A673 (cell line): ENCODE measurements around the gene CAPN9. TPM values are rescaled to one million over a fixed set of nuclear protein-coding genes. Genes with fewer than 3 reads are reported as not detected.

ENCODE experiments used
- BruUV-seq: library from RNA; stranded (reverse); fragments of 400-500 nt; replicated peaks from 2 replicates; lab custom pipeline; 2021; lab: Mats Ljungman, UMichigan
- CTCF ChIA-PET: fragments of 300-600 bp; sonication (Branson Sonifier 250); formaldehyde crosslinking; loops from one replicate; lab custom pipeline; 2022; ENCODE audit warnings: antibody characterized with exemption; lab: Charles Lee
- POLR2A ChIA-PET: fragments of 300-600 bp; sonication (Branson Sonifier 250); formaldehyde crosslinking; loops from one replicate; lab custom pipeline; 2022; ENCODE audit warnings: antibody characterized with exemption; ENCODE audit not compliant: low non-redundant PET; lab: Charles Lee
- DNase-seq: peaks from one replicate; pipeline ENCODE4 v3.0.0-alpha.2; 2015; ENCODE audit warnings: low spot score
- H3K27ac ChIP-seq: fragments of 200-600 bp; sonication (generic); 2 replicates; pipeline ENCODE4 v1.5.1; 2016; ENCODE audit warnings: mixed run types, low read depth, mild to moderate bottlenecking, mixed read lengths, antibody characterized with exemption, low read length; ENCODE audit not compliant: poor library complexity, severe bottlenecking
- H3K27me3 ChIP-seq: fragments of 200-600 bp; sonication (generic); replicated peaks from 2 replicates; pipeline ENCODE4 v1.6.1; 2017; ENCODE audit warnings: mixed run types, low read depth, mild to moderate bottlenecking, mixed read lengths, antibody characterized with exemption, low read length; ENCODE audit not compliant: insufficient read depth, poor library complexity
- H3K36me3 ChIP-seq: fragments of 200-600 bp; sonication (generic); 2 replicates; pipeline ENCODE4 v1.6.1; 2016; ENCODE audit warnings: mixed run types, mild to moderate bottlenecking, mixed read lengths, antibody characterized with exemption, low read length; ENCODE audit not compliant: insufficient read depth, poor library complexity, severe bottlenecking
- H3K4me1 ChIP-seq: fragments of 200-600 bp; sonication (generic); 2 replicates; pipeline ENCODE4 v1.6.1; 2017; ENCODE audit warnings: mixed run types, mild to moderate bottlenecking, mixed read lengths, antibody characterized with exemption, low read length; ENCODE audit not compliant: insufficient read depth, poor library complexity, severe bottlenecking
- H3K4me3 ChIP-seq: fragments of 200-600 bp; sonication (generic); 2 replicates; pipeline ENCODE4 v1.5.1; 2016; ENCODE audit warnings: low read depth, mixed run types, mild to moderate bottlenecking, mixed read lengths, low read length; ENCODE audit not compliant: poor library complexity, severe bottlenecking
- H3K9me3 ChIP-seq: fragments of 200-600 bp; sonication (generic); 2 replicates; pipeline ENCODE4 v1.6.1; 2016; ENCODE audit warnings: mixed run types, low read depth, mild to moderate bottlenecking, mixed read lengths, antibody characterized with exemption, low read length; ENCODE audit not compliant: poor library complexity, severe bottlenecking
- EZH2 ChIP-seq: fragments of 200-600 bp; sonication (generic); IDR thresholded peaks from 2 replicates; pipeline ENCODE4 v1.6.1; 2017; ENCODE audit warnings: borderline replicate concordance, low read depth, mild to moderate bottlenecking, mixed read lengths, antibody characterized with exemption, low read length; ENCODE audit not compliant: poor library complexity, severe bottlenecking
- intact Hi-C: fragments of 100-400 bp; cut with micrococcal nuclease; formaldehyde crosslinking; loops from one replicate; pipeline ENCODE4 v1.10.0; 2022; ENCODE audit not compliant: unreplicated experiment
- total RNA-seq: library from RNA; stranded (reverse); gene quantifications from 2 replicates; pipeline ENCODE4 v1.2.3, GENCODE V29; 2021
- TF ChIP-seq, protein P1 (sequence below): fragments of 300-800, 200-600 bp; sonication (generic); conservative IDR thresholded peaks from 2 replicates; pipeline ENCODE4 v1.5.1; 2017; ENCODE audit warnings: low read depth, mild to moderate bottlenecking, antibody characterized with exemption, low read length, moderate library complexity, mixed read lengths

Gene CAPN9
- total RNA-seq, 1 experiment from 2014 or later = not detected

- ChIA-PET POLR2A (no interaction called here), CTCF (no interaction called here)
- Histone ChIP-seq H3K27me3 (peaks cover 22% of the 10 kb centered on the region), H3K9me3 (no peaks in the 10 kb centered on the region), H3K36me3 (no peaks in the 10 kb centered on the region), H3K4me1 (no peaks in the 10 kb centered on the region), H3K27ac (no peak overlapping the region), H3K4me3 (no peak overlapping the region)
- TF ChIP-seq, protein P1, sequence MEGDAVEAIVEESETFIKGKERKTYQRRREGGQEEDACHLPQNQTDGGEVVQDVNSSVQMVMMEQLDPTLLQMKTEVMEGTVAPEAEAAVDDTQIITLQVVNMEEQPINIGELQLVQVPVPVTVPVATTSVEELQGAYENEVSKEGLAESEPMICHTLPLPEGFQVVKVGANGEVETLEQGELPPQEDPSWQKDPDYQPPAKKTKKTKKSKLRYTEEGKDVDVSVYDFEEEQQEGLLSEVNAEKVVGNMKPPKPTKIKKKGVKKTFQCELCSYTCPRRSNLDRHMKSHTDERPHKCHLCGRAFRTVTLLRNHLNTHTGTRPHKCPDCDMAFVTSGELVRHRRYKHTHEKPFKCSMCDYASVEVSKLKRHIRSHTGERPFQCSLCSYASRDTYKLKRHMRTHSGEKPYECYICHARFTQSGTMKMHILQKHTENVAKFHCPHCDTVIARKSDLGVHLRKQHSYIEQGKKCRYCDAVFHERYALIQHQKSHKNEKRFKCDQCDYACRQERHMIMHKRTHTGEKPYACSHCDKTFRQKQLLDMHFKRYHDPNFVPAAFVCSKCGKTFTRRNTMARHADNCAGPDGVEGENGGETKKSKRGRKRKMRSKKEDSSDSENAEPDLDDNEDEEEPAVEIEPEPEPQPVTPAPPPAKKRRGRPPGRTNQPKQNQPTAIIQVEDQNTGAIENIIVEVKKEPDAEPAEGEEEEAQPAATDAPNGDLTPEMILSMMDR = no peak
- TF ChIP-seq EZH2 = no peak
- no TSS peak for BruUV-seq
- intact Hi-C loops = no loop called here
- DNase-seq = no peak
These were observed 33.9 kb downstream of the CAPN9 start for GRCh38 chr1:230781131-230781530.

- intact Hi-C loops = no loop called here
- no peaks in the 10 kb centered on the region for H3K36me3 ChIP-seq
- peaks cover 17% of the 10 kb centered on the region for H3K27me3 ChIP-seq
- no peak overlapping the region for H3K4me3 ChIP-seq
- DNase-seq = peak; percentile 27
- BruUV-seq = no TSS peak
- no peaks in the 10 kb centered on the region for H3K9me3 ChIP-seq
- ChIA-PET CTCF (no interaction called here), POLR2A (no interaction called here)
- TF ChIP-seq, protein P1 = no peak
- no peak for TF ChIP-seq EZH2
- H3K27ac ChIP-seq = no peak overlapping the region
- H3K4me1 ChIP-seq = no peaks in the 10 kb centered on the region
These were observed 34.4 kb downstream of the CAPN9 start for GRCh38 chr1:230781594-230781993.

DNA sequence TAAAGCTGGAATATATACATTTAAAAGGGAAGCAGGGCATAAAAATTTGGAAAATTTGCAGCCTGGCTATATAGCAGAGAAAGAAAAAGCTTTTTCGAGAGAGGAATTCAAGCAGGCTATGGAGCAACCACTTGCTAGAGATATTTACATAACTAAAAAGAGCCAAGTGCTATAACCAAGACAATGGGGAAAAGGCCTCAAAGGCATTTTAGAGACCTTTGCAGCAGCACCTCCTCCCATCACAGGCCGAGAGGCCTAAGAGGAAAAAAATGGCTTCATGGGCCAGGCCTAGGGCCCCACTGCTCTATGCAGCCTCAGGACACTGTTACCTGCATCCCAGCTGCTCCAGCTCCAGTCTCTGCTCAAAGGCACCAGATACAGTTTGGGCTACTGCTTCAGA lies 37.0 kb downstream of the CAPN9 start:
- Histone ChIP-seq H3K9me3 (no peaks in the 10 kb centered on the region), H3K27me3 (peaks cover 13% of the 10 kb centered on the region), H3K36me3 (no peaks in the 10 kb centered on the region), H3K27ac (no peak overlapping the region), H3K4me1 (no peaks in the 10 kb centered on the region), H3K4me3 (no peak overlapping the region)
- DNase-seq = no peak
- no TSS peak for BruUV-seq
- ChIA-PET CTCF (no interaction called here), POLR2A (no interaction called here)
- intact Hi-C loops = no loop called here
- TF ChIP-seq, protein P1 = no peak
- no peak for TF ChIP-seq EZH2
